ENCODE measurements around the gene GAREM2.

The GAREM2 gene

DNA sequence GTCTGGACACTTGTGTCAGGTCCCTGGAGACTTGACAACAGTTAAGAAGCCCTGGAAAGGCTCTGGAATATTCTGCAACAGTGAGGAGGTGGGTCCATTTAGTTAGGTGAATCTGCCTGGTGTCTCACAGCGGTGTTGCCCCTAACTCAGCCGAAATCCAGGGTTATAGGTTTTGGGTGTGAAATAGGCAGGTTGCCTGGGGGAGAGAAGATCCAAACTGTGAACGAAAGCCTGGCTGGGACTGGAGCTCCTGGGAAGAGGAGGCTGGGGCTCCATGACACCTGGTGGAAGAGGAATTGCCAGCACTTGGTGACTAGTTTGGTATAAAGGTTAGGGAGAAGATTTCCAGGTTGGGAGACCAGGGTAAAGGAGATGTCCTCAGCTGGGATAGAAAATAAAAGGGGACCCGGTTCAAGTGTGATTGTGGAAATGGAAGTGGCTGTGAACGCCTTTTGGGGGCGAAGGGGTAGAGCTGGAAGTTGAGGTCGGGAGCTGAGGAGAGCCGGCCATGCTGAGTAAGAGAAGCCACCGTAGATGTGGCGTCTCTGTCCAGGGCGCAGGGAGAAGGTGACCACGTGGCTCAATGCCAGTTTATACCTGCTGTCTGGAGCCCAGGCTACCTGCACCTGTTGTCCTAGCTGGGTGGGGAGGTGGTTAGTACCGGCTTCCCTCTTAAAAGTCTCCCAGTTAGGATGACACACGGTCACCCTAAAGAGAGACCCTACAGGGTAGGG, 3.0 kb upstream of the GAREM2 start:
- Histone ChIP-seq H3K4me1 (ENCODE audit: control insufficient read depth, insufficient read depth, low read length) (peaks cover 7% of the 10 kb centered on the region), H3K4me3 (ENCODE audit: low read depth, low read length) (no peak overlapping the region), H3K27ac (ENCODE audit: low read depth, low read length) (no peak overlapping the region), H3K27me3 (ENCODE audit: control insufficient read depth, insufficient read depth, low read length) (peaks cover 21% of the 10 kb centered on the region), H3K36me3 (ENCODE audit: control insufficient read depth, insufficient read depth, low read length) (no peaks in the 10 kb centered on the region), H3K9ac (ENCODE audit: low read length) (no peak overlapping the region), H3K9me3 (ENCODE audit: control insufficient read depth, insufficient read depth, low read depth, low read length) (no peaks in the 10 kb centered on the region)

DNA sequence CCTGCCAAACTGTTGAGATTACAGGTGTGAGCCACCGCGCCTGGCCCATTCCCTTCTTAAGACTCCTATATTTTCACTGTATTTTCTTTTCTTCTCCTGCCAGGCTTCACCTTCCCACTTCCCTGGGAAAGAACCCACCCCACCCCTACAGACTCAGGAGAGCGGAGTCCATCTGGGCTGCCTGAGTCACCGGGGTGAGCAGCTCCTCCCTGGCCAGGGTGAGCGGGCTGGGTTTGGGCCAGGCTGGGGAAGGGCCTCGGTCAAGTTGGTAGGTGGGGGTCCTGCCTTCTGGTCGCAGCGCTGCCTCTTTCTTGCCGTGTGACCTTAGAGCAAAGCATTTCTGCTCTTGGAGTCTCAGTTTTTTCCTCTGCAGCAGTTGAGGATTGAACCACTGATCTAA, 2.1 kb upstream of the GAREM2 start:
- H3K27me3 ChIP-seq (ENCODE audit: control insufficient read depth, insufficient read depth, low read length) = peaks cover 22% of the 10 kb centered on the region

DNA sequence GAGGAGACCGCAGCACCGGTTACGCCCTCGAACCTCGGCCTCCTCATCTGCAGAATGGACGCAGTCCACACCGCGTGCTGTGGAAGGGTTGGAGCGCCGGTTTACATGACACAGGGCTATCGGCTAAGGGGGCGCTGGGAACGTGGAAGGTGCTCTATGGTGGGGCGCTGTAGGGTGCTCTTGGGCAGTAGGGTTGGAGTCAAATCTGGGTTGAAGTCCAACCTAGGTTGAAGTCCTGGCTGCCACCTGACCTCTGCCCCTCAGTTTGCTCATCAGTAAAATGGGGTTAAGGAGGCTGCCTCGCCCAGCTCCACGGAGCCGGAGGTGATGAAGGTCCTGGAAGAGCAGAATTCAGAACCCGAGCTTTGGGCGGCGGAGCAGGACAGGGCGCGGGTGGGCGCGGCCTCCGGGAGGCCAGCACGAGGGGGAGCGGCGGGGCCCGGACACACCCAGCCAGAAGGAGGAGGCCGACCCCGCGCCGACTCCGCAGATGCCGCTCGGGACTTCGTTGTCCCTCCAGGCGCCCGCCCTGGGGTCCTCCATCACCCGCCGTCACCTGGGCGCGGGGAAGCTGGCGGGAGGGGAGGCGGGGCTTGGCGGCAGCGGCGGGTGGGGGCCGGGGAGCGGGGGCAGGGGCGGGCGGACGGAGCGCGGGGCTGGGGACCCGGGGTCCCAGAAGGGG, 558 bp upstream of the GAREM2 start:
- H3K27me3 ChIP-seq (ENCODE audit: control insufficient read depth, insufficient read depth, low read length) = peaks cover 25% of the 10 kb centered on the region
- H3K9ac ChIP-seq (ENCODE audit: low read length) = no peak overlapping the region
- peaks cover 12% of the 10 kb centered on the region for H3K4me1 ChIP-seq (ENCODE audit: control insufficient read depth, insufficient read depth, low read length)
- H3K36me3 ChIP-seq (ENCODE audit: control insufficient read depth, insufficient read depth, low read length) = peaks cover 4% of the 10 kb centered on the region; the same call in 1 of the 2 replicates
- H3K9me3 ChIP-seq (ENCODE audit: control insufficient read depth, insufficient read depth, low read depth, low read length) = no peaks in the 10 kb centered on the region
- no peak overlapping the region for H3K27ac ChIP-seq (ENCODE audit: low read depth, low read length)
- peak overlapping the region; percentile 56 for H3K4me3 ChIP-seq (ENCODE audit: low read depth, low read length)

More for the DNA sequence above, 2.1 kb upstream of the GAREM2 start:
- no peak overlapping the region for H3K9ac ChIP-seq (ENCODE audit: low read length)
- peaks cover 7% of the 10 kb centered on the region for H3K4me1 ChIP-seq (ENCODE audit: control insufficient read depth, insufficient read depth, low read length)
- no peaks in the 10 kb centered on the region for H3K36me3 ChIP-seq (ENCODE audit: control insufficient read depth, insufficient read depth, low read length)
- H3K27ac ChIP-seq (ENCODE audit: low read depth, low read length) = no peak overlapping the region
- no peak overlapping the region for H3K4me3 ChIP-seq (ENCODE audit: low read depth, low read length)
- H3K9me3 ChIP-seq (ENCODE audit: control insufficient read depth, insufficient read depth, low read depth, low read length) = no peaks in the 10 kb centered on the region

DNA sequence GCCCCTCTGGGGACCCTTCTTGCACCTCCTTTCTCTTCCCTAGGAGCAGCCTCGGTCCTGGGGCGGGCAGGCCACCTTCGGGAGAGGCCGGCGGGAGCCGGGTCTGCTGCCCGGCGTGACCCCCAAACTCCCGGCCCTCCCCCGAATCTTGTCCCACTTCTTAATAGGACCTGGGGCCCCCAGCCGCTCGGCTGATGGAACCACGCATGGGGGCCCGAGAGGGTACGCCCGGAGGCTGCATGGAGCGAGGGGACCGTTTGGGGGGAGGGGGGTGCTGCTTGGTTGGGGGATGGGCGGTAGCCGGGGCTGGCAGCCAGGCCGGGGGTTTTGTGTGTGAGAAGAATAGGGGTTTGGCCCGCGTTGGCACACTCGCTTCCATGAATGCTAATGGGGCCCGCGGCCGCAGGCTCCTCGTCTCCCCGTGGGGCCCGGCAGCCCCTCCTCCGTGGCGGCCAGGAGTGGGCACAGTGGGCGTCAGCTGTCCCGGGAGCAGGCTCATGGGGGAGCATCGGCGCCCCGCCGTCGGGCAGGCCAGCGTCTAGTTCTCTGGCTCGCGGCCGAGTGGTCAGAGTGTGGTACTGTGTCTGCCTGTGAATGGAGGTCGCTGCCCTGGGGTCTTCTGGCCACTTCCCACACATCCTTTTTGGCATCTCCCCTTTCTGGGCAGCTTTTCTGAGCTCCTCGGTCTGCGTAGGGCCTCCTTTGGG, 1.0 kb downstream of the GAREM2 start:
- Histone ChIP-seq H3K36me3 (ENCODE audit: control insufficient read depth, insufficient read depth, low read length) (peaks cover 4% of the 10 kb centered on the region; the same call in 1 of the 2 replicates), H3K4me3 (ENCODE audit: low read depth, low read length) (peak overlapping the region; percentile 70), H3K9ac (ENCODE audit: low read length) (no peak overlapping the region), H3K4me1 (ENCODE audit: control insufficient read depth, insufficient read depth, low read length) (peaks cover 12% of the 10 kb centered on the region), H3K27me3 (ENCODE audit: control insufficient read depth, insufficient read depth, low read length) (peaks cover 25% of the 10 kb centered on the region), H3K27ac (ENCODE audit: low read depth, low read length) (no peak overlapping the region), H3K9me3 (ENCODE audit: control insufficient read depth, insufficient read depth, low read depth, low read length) (no peaks in the 10 kb centered on the region)

DNA sequence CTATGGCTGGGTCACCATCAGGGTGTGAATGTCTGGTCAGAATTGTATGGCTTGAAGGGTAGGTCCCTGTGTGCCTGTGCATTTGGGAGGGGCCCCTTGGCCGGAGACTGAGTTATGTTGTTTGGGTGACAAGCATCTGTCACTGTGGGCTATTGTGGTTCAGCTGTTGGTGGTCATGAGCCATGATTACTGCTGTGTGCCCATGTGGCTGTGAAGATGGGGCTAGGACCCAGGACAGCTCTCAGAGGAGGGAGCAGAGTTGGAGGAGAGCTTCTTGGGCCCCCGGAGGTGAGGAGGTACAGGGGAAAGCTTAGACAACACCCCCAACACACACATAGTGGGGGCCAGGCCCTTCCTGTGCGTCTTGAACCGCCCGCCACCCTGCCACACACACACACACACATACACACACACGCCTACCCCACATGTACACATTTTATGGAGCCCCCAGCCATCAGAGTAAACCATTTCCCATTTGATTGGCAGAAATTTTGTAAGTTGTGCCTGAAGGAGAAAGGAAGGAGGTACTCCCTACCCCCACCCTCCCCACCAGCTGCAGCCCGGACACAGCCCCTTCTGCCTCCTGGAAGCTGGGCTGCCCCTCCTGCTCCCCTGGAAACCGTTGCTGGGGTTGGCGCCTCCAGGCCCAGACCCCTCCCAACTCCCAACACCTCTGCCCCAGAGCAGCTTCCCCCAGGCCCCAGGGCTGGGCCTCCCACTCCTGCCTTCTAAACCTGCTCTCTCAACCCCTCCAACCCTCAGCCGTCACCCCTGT, 2.0 kb downstream of the GAREM2 start:
- Histone ChIP-seq H3K27ac (ENCODE audit: low read depth, low read length) (no peak overlapping the region), H3K9me3 (ENCODE audit: control insufficient read depth, insufficient read depth, low read depth, low read length) (no peaks in the 10 kb centered on the region), H3K36me3 (ENCODE audit: control insufficient read depth, insufficient read depth, low read length) (peaks cover 4% of the 10 kb centered on the region; the same call in 1 of the 2 replicates), H3K4me3 (ENCODE audit: low read depth, low read length) (peak overlapping the region; percentile 70), H3K27me3 (ENCODE audit: control insufficient read depth, insufficient read depth, low read length) (peaks cover 25% of the 10 kb centered on the region), H3K4me1 (ENCODE audit: control insufficient read depth, insufficient read depth, low read length) (peaks cover 19% of the 10 kb centered on the region), H3K9ac (ENCODE audit: low read length) (no peak overlapping the region)

DNA sequence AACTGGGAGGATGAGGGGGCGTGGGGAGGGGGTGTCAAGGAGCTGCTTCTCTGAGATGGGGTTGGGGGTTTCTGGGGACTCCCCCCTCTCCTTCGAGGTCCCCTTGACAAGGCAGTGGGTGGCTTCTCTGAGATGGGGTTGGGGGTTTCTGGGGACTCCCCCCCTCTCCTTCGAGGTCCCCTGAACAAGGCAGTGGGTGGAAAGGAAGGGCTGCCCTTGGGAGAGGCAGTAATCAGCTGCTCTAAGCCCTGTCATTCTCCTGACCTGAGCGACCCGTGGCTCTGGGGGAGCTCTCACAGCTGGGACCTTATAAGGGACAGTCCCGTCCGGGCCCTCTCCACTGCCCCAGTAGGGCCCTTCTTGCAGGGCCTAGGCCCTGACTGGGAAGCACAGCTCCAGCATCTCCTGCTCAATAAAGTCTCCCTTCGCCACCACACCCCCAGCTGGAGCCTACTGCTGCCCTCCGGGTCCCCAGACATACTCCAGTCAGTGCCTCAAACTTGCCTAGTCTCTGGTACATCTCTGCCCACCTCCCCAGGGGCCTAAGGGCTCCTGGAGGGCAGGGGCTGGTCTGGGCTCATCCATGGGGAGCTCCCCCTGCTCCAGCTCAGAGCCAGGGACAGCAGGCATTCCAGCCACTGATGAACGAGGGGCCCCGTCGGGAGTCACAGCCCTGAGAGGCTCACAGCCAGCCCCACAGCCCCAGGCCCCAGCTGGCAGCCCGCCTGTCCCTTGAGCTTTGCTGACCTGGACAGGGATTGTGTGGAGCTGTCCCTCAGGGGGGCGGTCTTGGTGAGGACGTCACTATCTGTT, 2.8 kb downstream of the GAREM2 start:
- Histone ChIP-seq H3K9me3 (ENCODE audit: control insufficient read depth, insufficient read depth, low read depth, low read length) (no peaks in the 10 kb centered on the region), H3K4me3 (ENCODE audit: low read depth, low read length) (no peak overlapping the region), H3K9ac (ENCODE audit: low read length) (no peak overlapping the region), H3K36me3 (ENCODE audit: control insufficient read depth, insufficient read depth, low read length) (peaks cover 4% of the 10 kb centered on the region; the same call in 1 of the 2 replicates), H3K27ac (ENCODE audit: low read depth, low read length) (no peak overlapping the region), H3K27me3 (ENCODE audit: control insufficient read depth, insufficient read depth, low read length) (peaks cover 30% of the 10 kb centered on the region), H3K4me1 (ENCODE audit: control insufficient read depth, insufficient read depth, low read length) (peaks cover 24% of the 10 kb centered on the region)

DNA sequence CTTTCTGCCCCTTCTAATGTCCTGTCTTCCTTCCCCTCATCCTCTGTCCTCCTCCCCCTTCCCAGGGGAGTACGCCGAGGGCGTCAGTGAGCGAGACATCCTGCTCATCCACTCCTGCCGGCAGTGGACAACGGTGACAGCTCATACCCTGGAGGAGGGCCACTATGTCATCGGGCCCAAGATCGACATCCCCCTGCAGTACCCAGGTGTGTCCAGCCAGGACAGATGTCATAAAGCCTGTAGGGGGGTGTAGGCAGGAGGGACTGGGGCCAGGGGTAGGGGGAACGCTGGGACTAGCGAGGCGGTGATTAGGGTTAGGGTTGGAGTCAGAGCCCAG, 3.4 kb downstream of the GAREM2 start:
- peaks cover 4% of the 10 kb centered on the region; the same call in 1 of the 2 replicates for H3K36me3 ChIP-seq (ENCODE audit: control insufficient read depth, insufficient read depth, low read length)
- H3K9ac ChIP-seq (ENCODE audit: low read length) = no peak overlapping the region
- H3K27ac ChIP-seq (ENCODE audit: low read depth, low read length) = no peak overlapping the region
- H3K9me3 ChIP-seq (ENCODE audit: control insufficient read depth, insufficient read depth, low read depth, low read length) = no peaks in the 10 kb centered on the region
- peaks cover 30% of the 10 kb centered on the region for H3K27me3 ChIP-seq (ENCODE audit: control insufficient read depth, insufficient read depth, low read length)
- H3K4me3 ChIP-seq (ENCODE audit: low read depth, low read length) = no peak overlapping the region
- peaks cover 24% of the 10 kb centered on the region for H3K4me1 ChIP-seq (ENCODE audit: control insufficient read depth, insufficient read depth, low read length)

DNA sequence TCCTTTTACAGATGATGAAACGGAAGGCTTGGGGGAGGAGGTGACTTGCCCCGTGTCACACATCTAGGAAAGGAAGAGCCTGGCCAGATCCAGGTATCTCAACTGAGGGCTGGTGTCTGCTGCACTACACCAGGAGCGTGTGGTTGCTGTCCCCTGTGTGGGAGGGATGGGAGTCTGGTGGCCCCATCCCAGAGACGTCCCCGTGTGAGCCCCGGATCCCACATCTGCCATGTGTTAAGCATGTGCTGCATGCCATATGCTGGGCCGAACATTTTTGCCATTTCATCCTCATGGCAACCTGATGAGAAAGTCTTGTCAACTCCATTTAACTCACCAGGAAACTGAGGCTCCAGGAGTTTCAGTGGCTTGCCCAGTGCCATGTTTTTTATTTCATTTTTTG, 4.2 kb downstream of the GAREM2 start:
- H3K27ac ChIP-seq (ENCODE audit: low read depth, low read length) = no peak overlapping the region
- no peak overlapping the region for H3K9ac ChIP-seq (ENCODE audit: low read length)
- peaks cover 24% of the 10 kb centered on the region for H3K4me1 ChIP-seq (ENCODE audit: control insufficient read depth, insufficient read depth, low read length)
- H3K36me3 ChIP-seq (ENCODE audit: control insufficient read depth, insufficient read depth, low read length) = peaks cover 4% of the 10 kb centered on the region; the same call in 1 of the 2 replicates
- H3K4me3 ChIP-seq (ENCODE audit: low read depth, low read length) = no peak overlapping the region
- no peaks in the 10 kb centered on the region for H3K9me3 ChIP-seq (ENCODE audit: control insufficient read depth, insufficient read depth, low read depth, low read length)
- peaks cover 30% of the 10 kb centered on the region for H3K27me3 ChIP-seq (ENCODE audit: control insufficient read depth, insufficient read depth, low read length)

DNA sequence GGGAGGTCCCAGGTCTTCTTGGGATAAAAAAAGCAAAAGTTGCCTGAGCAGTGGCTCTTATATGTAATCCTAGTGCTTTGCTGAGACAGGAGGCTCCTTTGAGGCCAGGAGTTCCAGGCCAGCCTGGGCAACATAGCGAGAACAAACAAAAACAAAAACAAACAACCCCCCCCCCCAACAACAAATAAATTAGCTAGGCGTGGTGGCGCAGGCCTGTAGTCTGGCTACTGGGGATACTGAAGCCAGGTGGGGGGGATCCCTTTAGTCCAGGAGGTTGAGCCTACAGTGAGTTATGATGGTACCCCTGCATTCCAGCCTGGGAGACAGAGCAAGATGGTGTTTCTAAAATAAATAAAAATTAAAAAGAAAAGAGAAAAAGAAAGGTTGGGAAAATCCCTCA, 5.4 kb downstream of the GAREM2 start:
- Histone ChIP-seq H3K9ac (ENCODE audit: low read length) (no peak overlapping the region), H3K27ac (ENCODE audit: low read depth, low read length) (no peak overlapping the region), H3K27me3 (ENCODE audit: control insufficient read depth, insufficient read depth, low read length) (peaks cover 36% of the 10 kb centered on the region), H3K36me3 (ENCODE audit: control insufficient read depth, insufficient read depth, low read length) (peaks cover 4% of the 10 kb centered on the region; the same call in 1 of the 2 replicates), H3K4me3 (ENCODE audit: low read depth, low read length) (peak overlapping the region; percentile 69), H3K9me3 (ENCODE audit: control insufficient read depth, insufficient read depth, low read depth, low read length) (no peaks in the 10 kb centered on the region), H3K4me1 (ENCODE audit: control insufficient read depth, insufficient read depth, low read length) (peaks cover 24% of the 10 kb centered on the region)

Measured in HUES6 (cell line).